ENCODE results near the gene RTL3.
"Not testable (repeated sequence)": the region's sequence is repeated elsewhere in the genome, so short reads cannot be mapped to it uniquely, and the experiment has no call there.

RTL3 gene, protein sequence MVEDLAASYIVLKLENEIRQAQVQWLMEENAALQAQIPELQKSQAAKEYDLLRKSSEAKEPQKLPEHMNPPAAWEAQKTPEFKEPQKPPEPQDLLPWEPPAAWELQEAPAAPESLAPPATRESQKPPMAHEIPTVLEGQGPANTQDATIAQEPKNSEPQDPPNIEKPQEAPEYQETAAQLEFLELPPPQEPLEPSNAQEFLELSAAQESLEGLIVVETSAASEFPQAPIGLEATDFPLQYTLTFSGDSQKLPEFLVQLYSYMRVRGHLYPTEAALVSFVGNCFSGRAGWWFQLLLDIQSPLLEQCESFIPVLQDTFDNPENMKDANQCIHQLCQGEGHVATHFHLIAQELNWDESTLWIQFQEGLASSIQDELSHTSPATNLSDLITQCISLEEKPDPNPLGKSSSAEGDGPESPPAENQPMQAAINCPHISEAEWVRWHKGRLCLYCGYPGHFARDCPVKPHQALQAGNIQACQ

DNA sequence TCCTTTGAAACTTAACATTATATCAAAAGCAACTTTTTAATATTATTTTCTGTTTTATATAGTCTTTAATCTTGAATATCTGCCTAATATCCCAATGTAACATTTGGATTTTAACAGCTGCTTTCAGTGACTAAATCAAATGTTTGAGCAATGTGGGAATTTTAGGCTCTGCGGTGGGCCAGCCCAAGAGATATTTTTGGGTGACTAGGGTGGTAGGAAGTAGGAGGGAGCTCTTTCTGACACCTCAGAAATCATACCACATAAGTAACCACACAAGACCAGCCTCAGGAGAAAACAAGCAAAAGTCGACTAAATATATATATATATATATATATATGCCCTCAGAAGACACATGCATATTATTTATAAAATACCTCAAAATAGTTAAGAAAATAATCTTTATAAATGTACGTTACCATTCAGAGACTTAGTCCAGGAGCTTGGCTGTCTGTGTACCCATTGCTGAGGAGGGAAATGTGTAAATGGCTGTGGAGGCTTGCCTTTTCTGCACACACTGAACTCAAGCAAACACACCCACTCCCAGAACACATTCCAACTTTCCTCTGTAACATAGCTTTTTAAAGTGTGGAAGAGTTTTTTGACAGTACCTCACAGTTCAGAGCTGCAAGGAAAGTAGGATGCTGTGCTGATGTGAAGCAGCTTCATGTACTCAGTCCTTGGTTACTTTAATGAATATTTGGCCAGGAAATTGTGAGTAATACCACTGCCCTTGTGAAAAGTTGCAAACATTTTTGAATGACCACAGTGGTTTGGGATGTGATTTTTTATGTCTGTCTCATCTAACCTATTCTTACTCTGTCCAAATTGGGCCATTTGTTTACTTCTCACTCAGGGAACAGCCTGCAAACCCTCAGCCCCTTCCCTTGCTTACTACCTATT, at the start of gene RTL3:
Gene RTL3 (minus strand): TSS at position 484 of the 900 bp plus-strand sequence. CDS start 908 bp downstream, outside the sequence.
- no peak for DNase-seq

DNA sequence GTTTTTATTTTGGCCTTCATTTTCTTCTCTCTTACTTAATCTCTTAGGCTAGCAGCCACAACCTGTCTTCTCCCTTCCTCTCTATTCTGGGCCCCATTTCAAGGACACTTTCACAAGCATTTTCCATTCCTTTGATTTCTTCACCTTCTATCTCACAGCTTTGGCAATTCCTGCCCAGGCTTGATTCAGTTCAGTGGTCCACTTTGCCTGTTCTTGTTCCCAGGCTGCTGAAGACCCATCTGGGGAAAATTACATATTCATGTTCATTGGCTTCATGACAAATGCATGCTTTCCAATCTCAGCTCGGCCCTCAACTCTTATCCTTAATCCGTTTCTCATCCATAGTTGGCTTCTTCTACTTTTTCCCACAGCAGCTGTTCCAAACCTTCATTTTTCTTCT, 49.7 kb upstream of the RTL3 start:
- DNase-seq: no peak

DNA sequence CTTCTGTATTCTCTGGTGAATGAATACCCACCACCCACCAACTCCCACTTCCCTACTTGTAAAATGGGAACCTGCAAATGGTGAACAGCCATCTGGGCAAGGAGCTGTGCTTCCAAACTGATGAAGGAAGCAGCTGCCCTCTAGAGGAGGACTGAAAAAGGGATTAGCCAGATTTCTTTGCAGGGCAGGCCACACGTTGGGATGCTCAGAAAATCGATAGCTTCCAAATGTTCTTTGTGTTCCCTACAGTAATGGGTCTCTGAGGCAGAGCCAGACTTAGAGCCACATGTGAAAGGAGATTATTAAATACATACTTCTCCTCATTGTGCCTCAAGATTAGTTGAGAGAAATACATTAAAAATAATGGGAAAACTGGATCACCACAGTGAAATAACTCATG, 49.1 kb upstream of the RTL3 start:
- DNase-seq: no peak

DNA sequence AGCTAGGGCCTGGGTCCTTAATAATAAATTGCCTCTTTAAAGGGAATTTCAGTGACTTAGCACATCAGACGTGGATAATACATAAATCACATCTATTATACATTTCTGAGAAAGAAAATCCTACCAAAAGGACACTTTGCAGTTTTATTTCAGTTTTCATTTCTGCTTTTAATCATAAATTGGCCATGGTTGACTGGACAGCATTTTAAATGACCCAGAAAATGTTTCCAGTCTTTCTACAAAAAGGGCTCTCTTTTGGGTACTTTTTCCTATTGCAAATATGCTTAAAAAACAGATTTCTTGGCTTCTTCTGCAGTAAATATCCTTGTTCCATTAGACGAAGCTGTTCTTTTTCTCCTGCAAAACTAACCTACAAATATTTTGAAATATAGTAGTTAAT, 46.9 kb upstream of the RTL3 start:
- no peak for DNase-seq

DNA sequence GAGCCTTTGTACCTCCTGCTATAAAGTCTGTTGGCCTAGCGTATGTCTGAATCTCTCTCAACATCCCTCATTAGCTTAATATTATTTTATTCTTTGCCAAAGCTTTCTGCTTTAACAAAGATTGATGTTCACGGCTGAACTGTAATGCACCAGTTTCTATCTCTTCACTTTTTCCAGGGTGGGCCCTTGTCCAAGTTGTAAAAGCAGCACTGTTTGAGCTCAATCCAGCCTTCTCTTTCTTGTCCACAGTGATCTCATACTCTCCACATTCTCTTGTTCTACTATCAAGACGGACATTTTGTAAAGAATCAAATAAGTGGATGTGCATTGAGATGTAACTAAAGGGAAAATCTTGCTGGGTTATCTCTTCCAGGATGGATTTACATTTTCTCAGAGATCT, 34.4 kb upstream of the RTL3 start:
- DNase-seq: no peak

DNA sequence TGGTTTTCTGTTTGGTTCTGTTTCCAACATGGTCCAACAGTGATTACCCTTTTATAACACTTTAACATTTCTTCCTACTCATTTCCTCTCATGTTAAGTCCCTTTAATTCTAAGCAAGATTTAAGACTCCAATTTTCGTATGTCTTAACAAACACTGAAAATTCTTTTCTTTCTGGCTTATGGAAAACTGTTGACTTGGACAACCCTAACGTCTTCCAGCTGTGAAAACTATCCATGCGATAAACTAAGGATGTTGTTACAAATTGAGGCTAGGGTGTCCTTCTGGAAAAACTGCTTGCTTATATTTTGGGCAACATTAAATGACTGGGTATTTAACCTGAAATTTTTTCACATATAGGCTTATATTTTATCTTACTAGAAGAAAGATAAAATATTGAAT, 33.9 kb upstream of the RTL3 start:
- no peak for DNase-seq

DNA sequence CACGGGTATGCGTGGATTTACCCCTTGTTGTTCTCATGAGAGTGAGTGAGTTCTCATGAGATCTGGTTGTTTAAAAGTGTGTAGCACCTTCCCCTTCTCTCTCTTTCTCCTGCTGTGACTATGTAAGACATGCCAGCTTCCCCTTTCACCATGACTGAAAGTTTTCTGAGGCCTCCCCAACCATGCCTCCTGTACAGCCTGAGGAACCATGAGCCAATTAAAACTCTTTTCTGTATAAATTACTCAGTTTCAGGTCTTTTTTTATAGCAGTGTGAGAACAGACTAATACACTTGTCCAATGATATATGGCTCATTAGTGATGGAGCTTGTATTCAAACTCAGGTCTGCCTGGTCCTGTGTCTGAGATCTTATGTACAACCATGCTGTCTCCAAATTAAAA, 28.5 kb upstream of the RTL3 start:
- DNase-seq: no peak

DNA sequence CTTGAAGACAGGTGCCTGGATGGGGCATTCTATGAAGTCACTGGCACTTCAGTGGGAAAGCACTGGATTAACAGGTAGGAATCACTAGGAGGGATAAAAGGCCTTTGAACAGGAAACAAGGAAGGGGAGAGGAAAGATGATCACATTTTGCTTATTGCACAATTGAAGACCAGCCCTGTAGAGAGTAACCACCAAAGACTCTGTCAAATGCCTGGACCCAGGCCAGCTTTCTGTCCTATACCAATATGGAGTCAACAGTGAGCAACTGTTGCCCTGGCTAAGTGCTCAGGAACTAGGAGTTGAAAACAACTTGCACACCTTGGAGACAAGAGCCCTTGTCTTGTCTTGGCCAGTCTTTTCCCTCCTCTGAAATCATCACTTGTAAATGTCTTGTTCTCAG, 14.1 kb upstream of the RTL3 start:
- no peak for DNase-seq

DNA sequence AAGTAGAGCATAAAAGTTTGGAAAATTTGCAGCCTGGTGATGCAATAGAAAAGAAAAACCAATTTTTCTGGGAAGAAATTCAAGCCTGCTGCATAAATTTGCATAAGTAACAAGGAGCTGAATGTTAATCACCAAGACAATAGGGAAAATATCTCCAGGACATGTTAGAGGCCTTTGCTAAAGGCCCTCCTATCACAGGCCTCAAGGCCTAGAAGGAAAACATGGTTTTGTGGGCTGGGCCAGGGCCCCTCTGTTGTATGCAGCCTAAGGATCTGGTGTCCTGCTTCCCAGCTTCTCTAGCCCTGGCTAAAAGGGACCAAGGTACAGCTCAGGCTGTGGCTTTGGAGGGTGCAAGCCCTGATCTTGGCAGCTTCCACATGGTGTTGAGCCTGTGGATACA, 6.2 kb upstream of the RTL3 start:
- no peak for DNase-seq

DNA sequence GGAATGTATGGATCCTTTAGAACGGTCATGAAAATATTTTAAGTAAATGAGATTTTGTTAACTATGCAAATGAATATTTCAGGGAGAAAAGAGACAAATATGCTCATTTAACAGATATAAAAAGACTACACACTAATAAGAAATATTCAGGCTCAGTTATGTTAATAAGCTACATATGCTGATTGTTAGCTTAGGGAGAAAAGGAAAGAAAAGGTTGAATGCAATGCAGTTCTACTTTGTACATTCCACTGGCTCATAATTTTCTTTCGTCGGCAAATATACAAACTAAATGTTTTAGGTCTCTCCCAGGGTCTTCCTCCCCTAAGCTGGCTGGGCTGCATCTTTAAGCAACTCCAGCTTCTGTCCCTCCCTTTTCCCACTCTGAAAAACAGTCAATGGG, 2.7 kb upstream of the RTL3 start:
- DNase-seq: no peak

DNA sequence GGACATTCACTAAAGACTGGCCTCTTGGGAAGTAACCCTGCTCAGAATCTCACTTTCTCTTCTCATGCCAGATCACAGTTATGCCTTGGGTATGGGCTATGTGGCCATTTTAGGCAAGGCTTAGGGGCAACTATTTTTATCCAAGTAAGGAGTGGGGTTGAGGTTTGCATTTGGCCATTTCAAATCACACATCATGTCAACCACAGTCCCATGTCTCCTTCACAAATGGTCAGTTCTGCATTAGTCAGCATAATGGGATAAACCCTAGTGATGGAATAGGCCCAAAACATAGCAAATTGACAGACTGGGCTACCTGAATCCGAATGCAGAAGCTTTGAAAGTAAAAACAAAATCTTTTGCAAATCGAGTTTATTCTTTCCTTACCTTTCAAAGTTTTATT, 827 bp upstream of the RTL3 start:
- DNase-seq: no peak

DNA sequence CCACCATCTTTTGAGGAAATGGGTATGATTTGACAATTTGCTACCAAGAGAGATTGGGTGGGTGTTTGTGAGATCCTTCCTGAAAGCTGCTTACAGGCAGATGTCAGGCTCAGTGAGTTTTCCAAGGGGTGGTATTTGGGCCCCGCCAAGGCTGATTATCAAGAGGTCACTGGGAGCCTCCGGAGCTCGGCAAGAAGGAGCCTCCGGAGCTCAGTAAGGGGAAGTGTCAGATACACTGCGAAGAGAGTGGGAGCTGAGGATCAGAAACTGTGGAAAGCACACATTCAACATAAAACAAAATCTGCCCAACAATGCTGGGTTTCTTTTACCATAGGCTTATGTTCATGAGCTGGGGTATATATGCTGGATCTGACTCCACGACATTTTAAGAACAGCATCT, 714 bp downstream of the RTL3 start:
- DNase-seq: no peak

DNA sequence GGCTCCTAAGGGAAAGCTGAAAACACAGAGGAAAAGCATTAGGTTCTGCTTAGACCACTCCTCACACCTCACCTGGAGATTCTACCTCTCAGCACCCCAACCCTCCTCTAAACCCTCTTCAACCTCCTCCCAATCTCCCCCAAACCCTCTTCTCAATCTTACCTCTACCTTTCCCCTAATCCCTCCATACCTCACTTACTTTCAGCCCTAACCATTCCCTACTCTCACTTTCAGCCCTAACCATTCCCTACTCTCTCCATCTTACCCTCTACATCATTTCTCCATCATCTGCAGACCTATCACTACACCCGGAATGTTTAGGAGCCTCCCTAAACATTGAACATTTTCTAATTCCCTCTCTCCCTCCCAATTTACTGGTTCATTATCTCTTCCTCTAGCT, 3.5 kb downstream of the RTL3 start:
- no peak for DNase-seq

DNA sequence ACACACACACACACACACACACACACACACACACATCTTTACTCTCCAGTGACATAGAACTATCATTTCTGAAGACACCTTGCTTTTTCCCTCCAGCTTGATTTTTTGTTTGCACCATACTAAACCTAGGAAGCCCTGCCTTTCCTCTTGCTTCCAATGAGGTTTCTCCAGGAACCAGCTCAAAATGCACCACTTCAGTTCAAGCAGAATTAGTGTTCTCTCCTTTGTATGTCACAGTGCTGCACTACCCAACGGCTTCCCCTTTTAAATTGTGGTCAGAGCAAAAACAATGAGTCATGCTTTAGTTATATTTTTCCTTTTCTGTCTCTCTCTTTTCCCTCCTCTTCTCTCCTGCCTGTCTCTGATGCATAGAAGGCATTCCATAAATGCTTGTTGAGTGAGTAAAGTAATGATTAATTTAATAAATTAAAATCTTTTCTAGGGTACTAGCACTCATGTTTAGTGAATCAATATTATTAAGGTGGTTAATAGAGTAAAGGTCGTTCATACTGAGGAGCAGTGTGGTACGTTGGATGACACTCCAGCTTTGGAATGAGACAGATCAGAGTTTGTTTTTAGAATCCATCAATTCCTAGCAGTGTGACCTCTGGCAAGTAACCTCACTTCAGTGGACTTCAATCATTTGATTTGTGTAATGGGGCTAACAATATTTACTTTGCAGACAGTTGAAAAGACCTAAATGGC, 5.9 kb downstream of the RTL3 start:
- no peak for DNase-seq

DNA sequence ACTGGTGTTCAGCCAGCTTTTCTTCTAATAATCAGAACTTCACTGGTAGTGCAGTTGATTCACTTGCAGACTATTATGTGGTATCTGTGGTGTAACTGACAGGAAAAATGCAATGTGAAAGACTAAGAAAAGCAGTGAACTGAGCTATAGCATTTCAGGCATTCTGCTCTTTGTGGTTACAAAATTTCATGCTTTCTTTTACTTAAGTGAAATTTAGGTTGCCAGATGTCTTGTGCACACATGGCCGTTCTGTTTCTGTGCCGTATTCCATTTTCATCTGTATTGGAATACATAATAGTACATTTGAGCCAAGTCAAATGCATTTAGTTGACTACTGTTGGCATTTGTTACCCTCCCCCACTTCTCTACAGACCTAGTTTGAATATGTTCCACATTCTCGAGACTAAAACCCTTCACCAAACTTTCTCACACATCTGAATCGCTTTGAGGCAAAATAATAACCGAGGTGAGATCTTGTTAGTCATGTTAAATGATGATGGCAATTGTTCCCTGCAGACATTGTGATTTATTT, 8.2 kb downstream of the RTL3 start:
- no peak for DNase-seq

DNA sequence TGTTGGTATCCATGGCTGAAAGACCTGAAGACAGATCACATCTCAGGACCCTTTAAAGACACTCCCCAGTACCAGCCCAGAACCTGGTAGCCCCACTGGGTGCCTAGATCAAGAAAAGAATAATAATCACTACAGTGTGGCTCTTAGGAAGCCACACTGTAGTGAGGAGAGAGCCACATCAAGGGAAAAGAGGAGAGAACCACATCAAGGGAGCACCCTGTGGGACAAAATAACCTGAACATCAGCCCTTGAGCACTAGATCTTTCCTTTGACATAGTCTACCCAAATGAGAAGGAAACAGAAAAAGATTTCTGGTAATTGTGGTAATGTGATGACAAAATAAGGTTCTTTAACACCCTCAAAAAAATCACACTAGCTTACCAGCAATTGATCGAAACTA, 15.3 kb downstream of the RTL3 start:
- no peak for DNase-seq

DNA sequence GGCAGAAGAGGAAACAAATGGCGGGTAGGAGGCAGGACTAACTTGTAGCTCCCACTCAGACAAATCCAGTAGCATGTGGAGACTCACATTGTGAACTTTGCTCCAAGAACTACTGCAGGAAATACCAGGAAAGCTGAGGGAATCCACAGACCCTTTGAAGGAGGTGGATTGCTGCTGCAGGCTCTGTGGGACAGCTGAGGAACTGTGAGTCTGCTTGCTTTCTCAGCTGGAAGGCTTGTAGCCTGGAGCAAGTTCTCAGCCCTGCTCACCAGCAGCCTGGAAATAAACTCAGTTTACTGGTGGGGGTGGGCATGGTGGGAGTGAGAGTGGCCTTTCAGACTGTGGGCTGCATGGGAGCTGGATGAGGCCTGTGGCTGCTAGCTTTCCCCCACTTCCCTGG, 16.0 kb downstream of the RTL3 start:
- no peak for DNase-seq

DNA sequence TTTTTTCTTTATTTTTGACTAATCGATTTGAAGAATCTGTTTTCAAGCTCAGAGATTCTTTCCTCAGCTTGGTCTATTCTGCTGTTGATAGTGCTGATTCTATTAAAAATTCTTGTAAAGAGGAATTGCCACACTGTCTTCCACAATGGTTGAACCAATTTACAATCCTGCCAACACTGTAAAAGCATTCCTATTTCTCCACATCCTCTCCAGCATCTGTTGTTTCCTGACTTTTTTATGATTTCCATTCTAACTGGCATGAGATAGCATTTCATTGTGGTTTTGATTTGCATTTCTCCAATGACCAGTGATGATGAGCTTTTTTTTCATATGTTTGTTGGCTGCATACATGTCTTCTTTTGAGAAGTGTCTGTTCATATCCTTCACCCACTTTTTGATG, 23.0 kb downstream of the RTL3 start:
- DNase-seq: not testable (repeated sequence)

DNA sequence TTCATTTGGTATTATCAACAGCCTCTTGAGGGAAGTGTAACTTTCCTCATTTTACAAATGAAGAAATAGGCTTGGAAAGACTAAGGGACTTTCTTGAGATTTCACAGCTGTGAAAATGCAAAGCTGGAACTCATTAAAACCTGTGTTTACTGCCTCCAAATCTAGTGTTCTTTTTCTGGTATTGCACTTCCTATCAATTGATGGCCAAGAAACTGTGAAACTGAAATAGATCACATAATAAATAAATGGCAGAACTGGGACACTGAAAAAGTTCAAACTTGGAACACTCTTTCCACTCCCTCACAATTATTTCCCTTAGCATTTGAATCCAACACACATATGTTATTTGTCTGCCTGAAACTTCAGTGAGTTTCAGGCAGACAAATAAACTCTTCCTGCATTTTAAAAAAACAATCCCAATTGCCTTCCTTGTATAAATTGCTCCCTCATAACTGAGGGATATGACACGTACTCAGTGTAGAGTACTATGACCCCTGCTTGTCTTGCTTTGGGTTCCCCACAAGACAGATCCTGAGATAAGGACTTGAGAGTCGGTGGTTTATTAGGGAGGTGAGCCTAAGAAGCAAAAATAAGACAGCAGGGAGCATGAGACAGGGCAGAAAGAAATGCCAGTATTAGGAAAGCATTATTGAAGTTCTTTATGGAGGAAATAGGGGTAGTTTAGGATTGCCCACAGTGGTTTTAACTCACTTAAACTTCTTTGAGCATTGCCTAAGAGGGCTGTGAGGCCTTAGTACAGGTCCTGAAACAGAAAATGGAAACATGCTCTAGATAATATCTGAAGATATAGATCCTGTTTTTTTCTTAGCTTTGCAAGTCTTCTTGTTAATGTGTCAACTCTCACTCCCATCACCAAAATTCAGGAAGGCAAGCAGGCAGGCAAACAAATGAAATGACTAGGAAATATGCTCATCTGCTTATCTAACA, 33.9 kb downstream of the RTL3 start:
- DNase-seq: no peak

DNA sequence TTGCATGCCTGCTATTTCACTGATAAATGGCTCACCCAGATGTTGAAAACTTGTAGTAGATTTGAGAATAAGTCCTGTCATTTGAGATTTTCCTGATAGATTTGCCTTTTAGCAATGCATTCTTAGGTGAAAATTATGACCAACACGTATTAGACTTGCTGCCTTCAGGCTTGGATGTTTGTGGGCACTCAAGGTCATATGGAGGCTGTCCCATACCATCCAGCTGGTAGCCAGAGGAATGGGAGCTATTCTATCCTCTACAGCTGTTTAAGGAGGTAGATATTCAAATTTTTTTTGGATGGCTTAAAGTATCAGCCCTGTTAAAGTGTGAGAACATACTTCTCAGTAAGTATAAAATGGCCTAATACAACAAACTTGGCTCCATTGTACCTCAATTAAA, 34.7 kb downstream of the RTL3 start:
- DNase-seq: no peak

DNA sequence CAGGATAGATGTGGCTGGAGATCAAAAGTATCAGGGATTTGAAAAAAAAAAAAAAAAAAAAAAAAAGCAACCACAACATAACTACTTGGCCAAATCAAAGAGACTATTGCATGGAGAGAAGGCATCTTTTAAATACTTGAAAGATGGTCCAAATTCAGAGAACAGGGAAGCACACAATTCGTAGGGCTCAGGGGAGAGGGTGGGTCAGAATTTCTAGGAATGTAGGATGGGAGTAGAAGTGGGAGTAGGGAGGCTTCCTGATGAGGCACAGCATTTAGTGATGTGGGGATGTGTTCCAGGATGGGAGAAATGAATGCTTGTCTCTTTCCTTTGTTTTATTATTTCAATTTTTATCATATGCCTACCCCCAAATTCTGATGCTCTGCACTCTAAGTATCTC, 36.3 kb downstream of the RTL3 start:
- DNase-seq: no peak

DNA sequence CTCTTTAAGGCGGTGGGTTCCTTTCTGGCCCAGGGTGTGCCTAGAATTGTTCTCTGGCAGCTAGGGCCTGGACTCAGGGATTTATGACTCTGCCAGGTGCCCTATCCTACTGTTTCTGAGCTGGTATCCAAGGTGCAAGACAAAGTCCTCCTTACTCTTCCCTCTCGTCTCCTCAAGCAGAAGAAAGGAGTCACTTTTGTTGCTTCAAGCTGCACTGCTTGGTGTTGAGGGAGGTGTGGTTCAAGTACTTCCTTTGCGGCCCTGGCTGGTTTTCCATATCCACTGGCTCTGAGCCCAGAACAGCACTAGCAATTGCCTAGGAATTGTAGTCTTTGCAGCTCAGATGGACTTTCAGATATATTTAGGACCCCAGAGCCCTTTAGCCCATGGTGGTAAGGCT, 39.3 kb downstream of the RTL3 start:
- no peak for DNase-seq

All from NCI-H2107 (cell line).